ENCODE data around the gene ASXL1. TPM values are rescaled to one million over a fixed set of nuclear protein-coding genes. Genes with fewer than 3 reads are reported as not detected.

ASXL1 gene
- total and polyA plus RNA-seq, 9 of the 15 experiments (the other 6 are each of a cell fraction or from before 2014, with no cell fraction given): 6.5 to 65.3 (median 32.3) TPM

GRCh38 chr20:32437391-32438074, 79.4 kb downstream of the ASXL1 start (continued):
- no peak for TF ChIP-seq CBX5 (IDR thresholded peaks at IDR 0.05; ENCODE audit: borderline replicate concordance, low read depth)
- no peak for TF ChIP-seq RFX1 (IDR thresholded peaks at IDR 0.05)
- TF ChIP-seq ESRRA (IDR thresholded peaks at IDR 0.05; ENCODE audit: borderline replicate concordance, low read depth): 0 out of 2 replicates have a peak, but pooled peaks have one; percentile 11
- TF ChIP-seq SMAD1 (IDR thresholded peaks at IDR 0.05; ENCODE audit: low read depth, low read length, partially characterized antibody): no peak
- no peak for TF ChIP-seq NONO (IDR thresholded peaks at IDR 0.05; ENCODE audit: low read depth in 2 of 2, low read length in 1 of 2)
- TF ChIP-seq FOXM1 (IDR thresholded peaks at IDR 0.05; ENCODE audit: low read depth): no peak
- no peak for TF ChIP-seq FOXM1 (CRISPR knock-in tag; IDR thresholded peaks at IDR 0.05; ENCODE audit: low read depth)
- TF ChIP-seq RNF2 (IDR thresholded peaks at IDR 0.05): no peak
- no peak for TF ChIP-seq EHMT2 (IDR thresholded peaks at IDR 0.05)
- TF ChIP-seq RAD21 (CRISPR knock-in tag; conservative IDR thresholded peaks at IDR 0.05 in 1 of 2, IDR thresholded peaks at IDR 0.05 in 1 of 2): peak in 1 of 2 experiments; percentile 32; a peak in 2 of 4 replicates
- 0 out of 2 replicates have a peak, but pooled peaks have one; percentile 21 for TF ChIP-seq POLR2AphosphoS5 (IDR thresholded peaks at IDR 0.05; ENCODE audit: control insufficient read depth, insufficient read depth, low read depth, low read length)
- TF ChIP-seq POLR2G (IDR thresholded peaks at IDR 0.05; ENCODE audit: low read depth, low read length): 0 out of 2 replicates have a peak, but pooled peaks have one; percentile 6
- TF ChIP-seq NR2C2 (CRISPR knock-in tag; IDR thresholded peaks at IDR 0.05): no peak
- peak; percentile 51 for TF ChIP-seq NR2C2 (tag; IDR thresholded peaks at IDR 0.05)
- no peak for TF ChIP-seq ZNF589 (CRISPR knock-in tag; IDR thresholded peaks at IDR 0.05; ENCODE audit: low read depth)
- TF ChIP-seq CCNT2 (IDR thresholded peaks at IDR 0.05; ENCODE audit: borderline replicate concordance, extremely low read depth, insufficient read length, low read depth, low read length): no peak
- no peak for TF ChIP-seq MAFG (tag; conservative IDR thresholded peaks at IDR 0.05)
- no peak for TF ChIP-seq ZNF311 (CRISPR knock-in tag; IDR thresholded peaks at IDR 0.05)
- TF ChIP-seq GTF2B (IDR thresholded peaks at IDR 0.05; ENCODE audit: extremely low read depth, insufficient read length): no peak
- TF ChIP-seq GATAD2A (IDR thresholded peaks at IDR 0.05): no peak
- no peak for TF ChIP-seq SMARCA5 (IDR thresholded peaks at IDR 0.05)
- no peak for TF ChIP-seq ZFP36 (IDR thresholded peaks at IDR 0.05; ENCODE audit: low read depth, low read length, partially characterized antibody)
- no peak for TF ChIP-seq KLF1 (tag; IDR thresholded peaks at IDR 0.05)
- no peak for TF ChIP-seq BCOR (IDR thresholded peaks at IDR 0.05)
- no peak for TF ChIP-seq GABPB2 (CRISPR knock-in tag; conservative IDR thresholded peaks at IDR 0.05)
- TF ChIP-seq RBM15 (IDR thresholded peaks at IDR 0.05; ENCODE audit: insufficient read depth, low read length): no peak
- TF ChIP-seq MTF1 (CRISPR knock-in tag; IDR thresholded peaks at IDR 0.05; ENCODE audit: borderline replicate concordance): no peak
- TF ChIP-seq ZBTB1 (CRISPR knock-in tag; IDR thresholded peaks at IDR 0.05; ENCODE audit: borderline replicate concordance, low read depth): no peak
